Mesothelial cell of epicardium (in vitro differentiated cells): ENCODE data around the gene PPP1R16B. TPM values are rescaled to one million over a fixed set of nuclear protein-coding genes. Genes with fewer than 3 reads are reported as not detected.

Experiments used
- DNase-seq, 2 experiments: peaks; one replicate each; pipeline ENCODE4 v3.0.0; 2021; ENCODE audit warnings: low spot score in 2 of 2; ENCODE audit not compliant: unreplicated experiment in 2 of 2
- H3K27ac Mint-ChIP-seq: 2 replicates; pipeline ENCODE4 v1.8.0; 2021; ENCODE audit warnings: mixed read lengths
- H3K27me3 Mint-ChIP-seq: 2 replicates; pipeline ENCODE4 v1.8.0; 2021; ENCODE audit warnings: low read depth, mixed read lengths
- H3K36me3 Mint-ChIP-seq: 2 replicates; pipeline ENCODE4 v1.8.0; 2021; ENCODE audit warnings: mixed read lengths
- H3K4me1 Mint-ChIP-seq: 2 replicates; pipeline ENCODE4 v1.8.0; 2021; ENCODE audit warnings: mixed read lengths
- H3K4me3 Mint-ChIP-seq: 2 replicates; pipeline ENCODE4 v1.8.0; 2021; ENCODE audit warnings: mild to moderate bottlenecking, moderate library complexity, mixed read lengths
- H3K9me3 Mint-ChIP-seq: 2 replicates; pipeline ENCODE4 v1.8.0; 2021; ENCODE audit warnings: mixed read lengths
- CTCF ChIP-seq: fragments of 200-600 bp; sonication (generic); IDR thresholded peaks from one replicate; pipeline ENCODE4 v1.5.0; 2021; ENCODE audit warnings: antibody characterized with exemption; ENCODE audit not compliant: unreplicated experiment
- total RNA-seq: library from RNA; stranded (reverse); gene quantifications from 3 replicates; pipeline ENCODE4 v1.2.1, GENCODE V29; 2021

The PPP1R16B gene
- total RNA-seq, 1 donor from 2014 or later: not detected

- DNase-seq: no peak
- Mint-ChIP-seq H3K4me1 (peaks cover 2% of the 10 kb centered on the region), H3K4me3 (no peak overlapping the region)
These were observed 83.6 kb downstream of the PPP1R16B start for GRCh38 chr20:38889050-38889449.

GRCh38 chr20:38889792-38890496, 84.4 kb downstream of the PPP1R16B start:
- no peaks in the 10 kb centered on the region for H3K36me3 Mint-ChIP-seq
- H3K27me3 Mint-ChIP-seq: peaks cover 30% of the 10 kb centered on the region
- no peak for DNase-seq
- no peak for TF ChIP-seq CTCF
- no peak overlapping the region for H3K4me3 Mint-ChIP-seq
- peaks cover 5% of the 10 kb centered on the region for H3K4me1 Mint-ChIP-seq
- H3K9me3 Mint-ChIP-seq: no peaks in the 10 kb centered on the region
- H3K27ac Mint-ChIP-seq: no peak overlapping the region

More at GRCh38 chr20:38889050-38889449, 83.6 kb downstream of the PPP1R16B start:
- no peaks in the 10 kb centered on the region for H3K36me3 Mint-ChIP-seq
- no peak for TF ChIP-seq CTCF
- H3K9me3 Mint-ChIP-seq: no peaks in the 10 kb centered on the region
- H3K27ac Mint-ChIP-seq: no peak overlapping the region
- H3K27me3 Mint-ChIP-seq: peaks cover 21% of the 10 kb centered on the region

- Mint-ChIP-seq H3K4me1 (peaks cover 5% of the 10 kb centered on the region), H3K27me3 (peaks cover 34% of the 10 kb centered on the region), H3K4me3 (no peak overlapping the region), H3K36me3 (no peaks in the 10 kb centered on the region), H3K9me3 (no peaks in the 10 kb centered on the region), H3K27ac (no peak overlapping the region)
- TF ChIP-seq CTCF: no peak
- no peak for DNase-seq
These were observed 85.0 kb downstream of the PPP1R16B start for GRCh38 chr20:38890497-38890818.

GRCh38 chr20:38892091-38892981, 86.8 kb downstream of the PPP1R16B start:
- H3K27me3 Mint-ChIP-seq: peaks cover 45% of the 10 kb centered on the region
- H3K4me3 Mint-ChIP-seq: no peak overlapping the region
- TF ChIP-seq CTCF: no peak
- H3K27ac Mint-ChIP-seq: no peak overlapping the region
- no peaks in the 10 kb centered on the region for H3K36me3 Mint-ChIP-seq
- H3K9me3 Mint-ChIP-seq: no peaks in the 10 kb centered on the region
- no peak for DNase-seq
- peaks cover 5% of the 10 kb centered on the region for H3K4me1 Mint-ChIP-seq

GRCh38 chr20:38893056-38893564, 87.6 kb downstream of the PPP1R16B start:
- no peak for DNase-seq
- peaks cover 53% of the 10 kb centered on the region for H3K27me3 Mint-ChIP-seq
- H3K27ac Mint-ChIP-seq: no peak overlapping the region
- H3K4me3 Mint-ChIP-seq: no peak overlapping the region
- no peaks in the 10 kb centered on the region for H3K36me3 Mint-ChIP-seq
- peaks cover 5% of the 10 kb centered on the region for H3K4me1 Mint-ChIP-seq
- no peak for TF ChIP-seq CTCF
- H3K9me3 Mint-ChIP-seq: no peaks in the 10 kb centered on the region
